Stimulated activated CD8-positive, alpha-beta memory T cell treated with anti-CD3 and anti-CD28 coated beads, Interleukin-15, amount 100 ng/mL, for 1 hour (primary cell): Measurements from ENCODE around the gene NCCRP1.

ENCODE experiments used
- DNase-seq: peaks from one replicate; pipeline ENCODE4 v3.0.0-alpha.2; 2020; ENCODE audit warnings: low read depth

The NCCRP1 gene

GRCh38 chr19:39246951-39247669 is 50.3 kb downstream of the NCCRP1 start:
- no peak for DNase-seq

GRCh38 chr19:39247701-39248664 is 51.2 kb downstream of the NCCRP1 start:
- no peak for DNase-seq

- no peak for DNase-seq
Measured at GRCh38 chr19:39248806-39249205, 52.0 kb downstream of the NCCRP1 start, which contains the start of gene IFNL4. IFNL4 (minus strand) TSS chr19:39248856.

GRCh38 chr19:39251081-39251480 is 54.3 kb downstream of the NCCRP1 start:
- DNase-seq: no peak
